SK-N-SH (cell line): ENCODE measurements around the gene TSPYL1. TPM values are rescaled to one million over a fixed set of nuclear protein-coding genes. Genes with fewer than 3 reads are reported as not detected.

Source experiments
- CTCF ChIA-PET: fragments of 300-600, 350-600 bp; formaldehyde crosslinking; extraction: SDS; loops from one replicate; lab custom pipeline; 2021; lab: Yijun Ruan, JAX
- POLR2A ChIA-PET: fragments of 350-600 bp; sonication (Branson Sonifier 250); formaldehyde crosslinking; extraction: SDS; loops from one replicate; lab custom pipeline; 2020; ENCODE audit warnings: antibody characterized with exemption, inconsistent platforms; lab: Yijun Ruan, JAX
- DNase-seq: peaks from one replicate; pipeline ENCODE4 v3.0.0; 2012
- H2AFZ ChIP-seq: fragments of 200-600 bp; sonication (generic); 2 replicates; pipeline ENCODE4 v1.8.1; 2016; ENCODE audit warnings: antibody characterized with exemption, mild to moderate bottlenecking, low read depth
- H3F3A ChIP-seq: fragments of 200-600 bp; sonication (generic); replicated peaks from 2 replicates; pipeline ENCODE3; 2016; ENCODE audit warnings: antibody characterized with exemption, mild to moderate bottlenecking; ENCODE audit not compliant: insufficient read depth
- H3K27ac ChIP-seq, 2 experiments: fragments of 200-500 bp in 1 of 2; fragments of 200-600 bp in 1 of 2; sonication (Bioruptor generic) in 1 of 2; sonication (generic), shearing (Covaris generic) in 1 of 2; 2 replicates each; pipeline versions ENCODE4 v1.5.1 to v1.6.1; 2014 to 2016; ENCODE audit warnings: low read depth in 2 of 2, inconsistent platforms in 1 of 2, low read length in 1 of 2, mild to moderate bottlenecking in 1 of 2, mixed read lengths in 1 of 2
- H3K27me3 ChIP-seq: fragments of 200-600 bp; sonication (generic), shearing (Covaris generic); 2 replicates; pipeline ENCODE4 v1.6.1; 2016; ENCODE audit warnings: mixed run types; ENCODE audit not compliant: insufficient read depth
- H3K36me3 ChIP-seq, 2 experiments: fragments of 200-500 bp in 1 of 2; fragments of 200-600 bp in 1 of 2; sonication (Bioruptor generic) in 1 of 2; sonication (generic) in 1 of 2; replicated peaks in 1 of 2; 2 replicates each; pipeline versions ENCODE3 to v1.5.1; 2014 to 2016; ENCODE audit warnings: low read length in 1 of 2, mild to moderate bottlenecking in 1 of 2; ENCODE audit not compliant: insufficient read depth in 2 of 2, control insufficient read depth in 1 of 2
- H3K4me1 ChIP-seq, 2 experiments: fragments of 200-500 bp in 1 of 2; fragments of 200-600 bp in 1 of 2; sonication (Bioruptor generic) in 1 of 2; sonication (generic), shearing (Covaris generic) in 1 of 2; 2 replicates each; pipeline versions ENCODE4 v1.5.1 to v1.6.1; 2014 to 2016; ENCODE audit warnings: low read depth in 1 of 2, low read length in 1 of 2, mixed run types in 1 of 2; ENCODE audit not compliant: insufficient read depth in 2 of 2, control insufficient read depth in 1 of 2
- H3K4me2 ChIP-seq: fragments of 200-600 bp; sonication (generic), shearing (Covaris generic); 2 replicates; pipeline ENCODE4 v1.6.1; 2017; ENCODE audit warnings: mixed run types
- H3K4me3 ChIP-seq, 2 experiments: fragments of 200-500 bp in 1 of 2; fragments of 200-600 bp in 1 of 2; sonication (Bioruptor generic) in 1 of 2; sonication (generic), shearing (Covaris generic) in 1 of 2; 2 replicates each; pipeline versions ENCODE4 v1.5.1 to v1.8.1; 2014 to 2016; ENCODE audit warnings: low read depth in 2 of 2, inconsistent platforms in 1 of 2, low read length in 1 of 2, mild to moderate bottlenecking in 1 of 2, mixed read lengths in 1 of 2, moderate library complexity in 1 of 2
- H3K79me2 ChIP-seq: fragments of 200-600 bp; sonication (generic); 2 replicates; pipeline ENCODE4 v1.8.1; 2017; ENCODE audit warnings: mild to moderate bottlenecking; ENCODE audit not compliant: insufficient read depth
- H3K9ac ChIP-seq: fragments of 200-600 bp; sonication (generic); 2 replicates; pipeline ENCODE4 v1.6.1; 2017; ENCODE audit warnings: mixed run types
- H3K9me2 ChIP-seq: fragments of 200-600 bp; sonication (generic); 2 replicates; pipeline ENCODE4 v1.6.1; 2017; ENCODE audit warnings: mixed run types
- H3K9me3 ChIP-seq: fragments of 200-600 bp; sonication (generic); 2 replicates; pipeline ENCODE4 v1.6.1; 2017; ENCODE audit warnings: mixed run types, mild to moderate bottlenecking, moderate library complexity
- H4K20me1 ChIP-seq: fragments of 200-600 bp; sonication (generic); 2 replicates; pipeline ENCODE4 v1.6.1; 2017; ENCODE audit warnings: mild to moderate bottlenecking, mixed run types; ENCODE audit not compliant: insufficient read depth
- CHD2 ChIP-seq: fragments of 150-350 bp; IDR thresholded peaks from 2 replicates; pipeline ENCODE4 v1.6.1; 2018; ENCODE audit warnings: low read length; ENCODE audit not compliant: partially characterized antibody
- POLR2AphosphoS5 ChIP-seq: IDR thresholded peaks from 2 replicates; pipeline ENCODE4 v1.6.1; 2012; ENCODE audit warnings: low read depth, low read length
- RAD21 ChIP-seq: IDR thresholded peaks from 2 replicates; pipeline ENCODE4 v1.6.1; 2012; ENCODE audit warnings: mild to moderate bottlenecking, low read length
- RCOR1 ChIP-seq: fragments of 150-350 bp; IDR thresholded peaks from 2 replicates; pipeline ENCODE4 v1.6.1; 2017; ENCODE audit warnings: antibody characterized with exemption, low read length
- TAF1 ChIP-seq: IDR thresholded peaks from 2 replicates; pipeline ENCODE4 v1.6.1; 2012; ENCODE audit warnings: low read depth, mild to moderate bottlenecking, low read length, moderate library complexity, borderline replicate concordance
- TCF12 ChIP-seq: IDR thresholded peaks from 2 replicates; pipeline ENCODE4 v1.4.0; 2012
- TEAD4 ChIP-seq: IDR thresholded peaks from 2 replicates; pipeline ENCODE4 v1.4.0; 2012; ENCODE audit warnings: mild to moderate bottlenecking, borderline replicate concordance; ENCODE audit not compliant: insufficient read depth
- WGBS: methylation state at CpG from one replicate; pipeline ENCODE4 v1.1.6; 2017; ENCODE audit warnings: low lambda C conversion rate; 5-methylcytosine and 5-hydroxymethylcytosine counted together
- polyA plus RNA-seq, 3 experiments: library from polyadenylated mRNA; depleted of rRNA; stranded (reverse); fragments of >200 nt; gene quantifications; 2 replicates each; pipeline ENCODE4 v1.2.3, GENCODE V29; 2012
- TF ChIP-seq, protein P1 (sequence below): IDR thresholded peaks from 2 replicates; pipeline ENCODE4 v1.4.0; 2012; ENCODE audit warnings: low read depth, borderline replicate concordance
- TF ChIP-seq, protein P2 (sequence below): IDR thresholded peaks from 2 replicates; pipeline ENCODE4 v1.6.1; 2012; ENCODE audit warnings: mild to moderate bottlenecking, low read depth, low read length, moderate library complexity
- TF ChIP-seq, protein P3 (sequence below): fragments of 200-600 bp; sonication (generic); IDR thresholded peaks from 2 replicates; pipeline ENCODE4 v1.6.1; 2017; ENCODE audit warnings: antibody characterized with exemption, mild to moderate bottlenecking, moderate library complexity
- TF ChIP-seq, protein P4 (sequence below): fragments of 150-350 bp; IDR thresholded peaks from 2 replicates; pipeline ENCODE4 v1.6.1; 2016; ENCODE audit warnings: mild to moderate bottlenecking, low read depth, low read length
- TF ChIP-seq, protein P5 (sequence below): fragments of 150-350 bp; IDR thresholded peaks from 2 replicates; pipeline ENCODE4 v1.6.1; 2017; ENCODE audit warnings: antibody characterized with exemption, low read length, low read depth, borderline replicate concordance

The TSPYL1 gene
- polyA plus RNA-seq, 1 of the 3 experiments (the other 2 are of a cell fraction): 27.9 TPM

DNA sequence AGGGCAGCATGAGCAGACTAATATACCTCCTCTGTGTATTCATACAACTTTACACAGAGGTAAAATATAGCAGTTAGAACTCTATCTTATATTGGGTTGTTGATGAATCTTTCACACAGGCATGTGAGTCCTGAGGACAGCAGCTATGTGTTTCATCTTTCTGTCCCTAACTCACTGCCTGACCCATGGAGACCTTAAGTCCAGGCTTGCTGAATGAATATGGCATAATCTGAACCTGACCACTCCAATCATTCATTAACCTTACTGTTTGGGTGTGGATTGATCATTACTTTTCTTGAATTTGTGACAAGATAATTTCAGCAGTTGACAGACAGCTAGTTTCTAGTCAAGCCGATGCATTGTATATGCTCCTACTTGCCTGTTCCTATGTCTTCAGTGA lies 27.3 kb upstream of the TSPYL1 start:
- no peak overlapping the region for H3K27ac ChIP-seq
- H3K36me3 ChIP-seq: no peaks in the 10 kb centered on the region
- no peak for TF ChIP-seq POLR2AphosphoS5
- no peak for TF ChIP-seq RAD21
- TF ChIP-seq, protein P1, sequence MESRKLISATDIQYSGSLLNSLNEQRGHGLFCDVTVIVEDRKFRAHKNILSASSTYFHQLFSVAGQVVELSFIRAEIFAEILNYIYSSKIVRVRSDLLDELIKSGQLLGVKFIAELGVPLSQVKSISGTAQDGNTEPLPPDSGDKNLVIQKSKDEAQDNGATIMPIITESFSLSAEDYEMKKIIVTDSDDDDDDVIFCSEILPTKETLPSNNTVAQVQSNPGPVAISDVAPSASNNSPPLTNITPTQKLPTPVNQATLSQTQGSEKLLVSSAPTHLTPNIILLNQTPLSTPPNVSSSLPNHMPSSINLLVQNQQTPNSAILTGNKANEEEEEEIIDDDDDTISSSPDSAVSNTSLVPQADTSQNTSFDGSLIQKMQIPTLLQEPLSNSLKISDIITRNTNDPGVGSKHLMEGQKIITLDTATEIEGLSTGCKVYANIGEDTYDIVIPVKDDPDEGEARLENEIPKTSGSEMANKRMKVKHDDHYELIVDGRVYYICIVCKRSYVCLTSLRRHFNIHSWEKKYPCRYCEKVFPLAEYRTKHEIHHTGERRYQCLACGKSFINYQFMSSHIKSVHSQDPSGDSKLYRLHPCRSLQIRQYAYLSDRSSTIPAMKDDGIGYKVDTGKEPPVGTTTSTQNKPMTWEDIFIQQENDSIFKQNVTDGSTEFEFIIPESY: no peak
- TF ChIP-seq RCOR1: no peak
- no peak for TF ChIP-seq TAF1
- TF ChIP-seq TCF12: no peak
- no peak for TF ChIP-seq TEAD4
- TF ChIP-seq, protein P2, sequence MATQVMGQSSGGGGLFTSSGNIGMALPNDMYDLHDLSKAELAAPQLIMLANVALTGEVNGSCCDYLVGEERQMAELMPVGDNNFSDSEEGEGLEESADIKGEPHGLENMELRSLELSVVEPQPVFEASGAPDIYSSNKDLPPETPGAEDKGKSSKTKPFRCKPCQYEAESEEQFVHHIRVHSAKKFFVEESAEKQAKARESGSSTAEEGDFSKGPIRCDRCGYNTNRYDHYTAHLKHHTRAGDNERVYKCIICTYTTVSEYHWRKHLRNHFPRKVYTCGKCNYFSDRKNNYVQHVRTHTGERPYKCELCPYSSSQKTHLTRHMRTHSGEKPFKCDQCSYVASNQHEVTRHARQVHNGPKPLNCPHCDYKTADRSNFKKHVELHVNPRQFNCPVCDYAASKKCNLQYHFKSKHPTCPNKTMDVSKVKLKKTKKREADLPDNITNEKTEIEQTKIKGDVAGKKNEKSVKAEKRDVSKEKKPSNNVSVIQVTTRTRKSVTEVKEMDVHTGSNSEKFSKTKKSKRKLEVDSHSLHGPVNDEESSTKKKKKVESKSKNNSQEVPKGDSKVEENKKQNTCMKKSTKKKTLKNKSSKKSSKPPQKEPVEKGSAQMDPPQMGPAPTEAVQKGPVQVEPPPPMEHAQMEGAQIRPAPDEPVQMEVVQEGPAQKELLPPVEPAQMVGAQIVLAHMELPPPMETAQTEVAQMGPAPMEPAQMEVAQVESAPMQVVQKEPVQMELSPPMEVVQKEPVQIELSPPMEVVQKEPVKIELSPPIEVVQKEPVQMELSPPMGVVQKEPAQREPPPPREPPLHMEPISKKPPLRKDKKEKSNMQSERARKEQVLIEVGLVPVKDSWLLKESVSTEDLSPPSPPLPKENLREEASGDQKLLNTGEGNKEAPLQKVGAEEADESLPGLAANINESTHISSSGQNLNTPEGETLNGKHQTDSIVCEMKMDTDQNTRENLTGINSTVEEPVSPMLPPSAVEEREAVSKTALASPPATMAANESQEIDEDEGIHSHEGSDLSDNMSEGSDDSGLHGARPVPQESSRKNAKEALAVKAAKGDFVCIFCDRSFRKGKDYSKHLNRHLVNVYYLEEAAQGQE: no peak
- TF ChIP-seq, protein P3, sequence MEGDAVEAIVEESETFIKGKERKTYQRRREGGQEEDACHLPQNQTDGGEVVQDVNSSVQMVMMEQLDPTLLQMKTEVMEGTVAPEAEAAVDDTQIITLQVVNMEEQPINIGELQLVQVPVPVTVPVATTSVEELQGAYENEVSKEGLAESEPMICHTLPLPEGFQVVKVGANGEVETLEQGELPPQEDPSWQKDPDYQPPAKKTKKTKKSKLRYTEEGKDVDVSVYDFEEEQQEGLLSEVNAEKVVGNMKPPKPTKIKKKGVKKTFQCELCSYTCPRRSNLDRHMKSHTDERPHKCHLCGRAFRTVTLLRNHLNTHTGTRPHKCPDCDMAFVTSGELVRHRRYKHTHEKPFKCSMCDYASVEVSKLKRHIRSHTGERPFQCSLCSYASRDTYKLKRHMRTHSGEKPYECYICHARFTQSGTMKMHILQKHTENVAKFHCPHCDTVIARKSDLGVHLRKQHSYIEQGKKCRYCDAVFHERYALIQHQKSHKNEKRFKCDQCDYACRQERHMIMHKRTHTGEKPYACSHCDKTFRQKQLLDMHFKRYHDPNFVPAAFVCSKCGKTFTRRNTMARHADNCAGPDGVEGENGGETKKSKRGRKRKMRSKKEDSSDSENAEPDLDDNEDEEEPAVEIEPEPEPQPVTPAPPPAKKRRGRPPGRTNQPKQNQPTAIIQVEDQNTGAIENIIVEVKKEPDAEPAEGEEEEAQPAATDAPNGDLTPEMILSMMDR: no peak
- TF ChIP-seq, protein P4, sequence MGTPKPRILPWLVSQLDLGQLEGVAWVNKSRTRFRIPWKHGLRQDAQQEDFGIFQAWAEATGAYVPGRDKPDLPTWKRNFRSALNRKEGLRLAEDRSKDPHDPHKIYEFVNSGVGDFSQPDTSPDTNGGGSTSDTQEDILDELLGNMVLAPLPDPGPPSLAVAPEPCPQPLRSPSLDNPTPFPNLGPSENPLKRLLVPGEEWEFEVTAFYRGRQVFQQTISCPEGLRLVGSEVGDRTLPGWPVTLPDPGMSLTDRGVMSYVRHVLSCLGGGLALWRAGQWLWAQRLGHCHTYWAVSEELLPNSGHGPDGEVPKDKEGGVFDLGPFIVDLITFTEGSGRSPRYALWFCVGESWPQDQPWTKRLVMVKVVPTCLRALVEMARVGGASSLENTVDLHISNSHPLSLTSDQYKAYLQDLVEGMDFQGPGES: no peak
- no peak for TF ChIP-seq CHD2
- TF ChIP-seq, protein P5, sequence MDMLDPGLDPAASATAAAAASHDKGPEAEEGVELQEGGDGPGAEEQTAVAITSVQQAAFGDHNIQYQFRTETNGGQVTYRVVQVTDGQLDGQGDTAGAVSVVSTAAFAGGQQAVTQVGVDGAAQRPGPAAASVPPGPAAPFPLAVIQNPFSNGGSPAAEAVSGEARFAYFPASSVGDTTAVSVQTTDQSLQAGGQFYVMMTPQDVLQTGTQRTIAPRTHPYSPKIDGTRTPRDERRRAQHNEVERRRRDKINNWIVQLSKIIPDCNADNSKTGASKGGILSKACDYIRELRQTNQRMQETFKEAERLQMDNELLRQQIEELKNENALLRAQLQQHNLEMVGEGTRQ: no peak
- CTCF ChIA-PET: interaction anchor here (3.0 kb wide), 1 partner anchor 19 kb away, joined by 16 read pairs; no protein-coding TSS in a partner anchor
- WGBS: 100% methylated on average over 1 of the region's 1 CpG
- DNase-seq: no peak
- no peaks in the 10 kb centered on the region for H3K9me2 ChIP-seq
- no peaks in the 10 kb centered on the region for H3K4me1 ChIP-seq
- H3K4me2 ChIP-seq: no peak overlapping the region
- H3K4me3 ChIP-seq: no peak overlapping the region
- H3K27me3 ChIP-seq: no peaks in the 10 kb centered on the region
- H3K9ac ChIP-seq: no peak overlapping the region
- no peak overlapping the region for H2AFZ ChIP-seq
- no peaks in the 10 kb centered on the region for H3K79me2 ChIP-seq
- no peaks in the 10 kb centered on the region for H3K9me3 ChIP-seq
- H3F3A ChIP-seq: no peaks in the 10 kb centered on the region
- no peaks in the 10 kb centered on the region for H4K20me1 ChIP-seq
- POLR2A ChIA-PET: no interaction called here
